Peyer's patch (tissue), 4 donors: Measurements from ENCODE around the gene BRPF1.

ENCODE experiments used
- POLR2A ChIP-seq, 2 donors: fragments of 450-650 bp; IDR thresholded peaks; one replicate each; pipeline ENCODE4 v1.5.1; 2017; ENCODE audit warnings: antibody characterized with exemption in 2 of 2, mild to moderate bottlenecking in 2 of 2, moderate library complexity in 2 of 2
- TF ChIP-seq, protein P1 (sequence below), 6 experiments: fragments of 450-650 bp in 4 of 6; fragments of 200-600 bp in 2 of 6; sonication (generic) in 1 of 6; IDR thresholded peaks; one replicate each; pipeline ENCODE4 v1.5.1; 2017 to 2019; ENCODE audit warnings: antibody characterized with exemption in 6 of 6, mild to moderate bottlenecking in 3 of 6, moderate library complexity in 1 of 6

DNA sequence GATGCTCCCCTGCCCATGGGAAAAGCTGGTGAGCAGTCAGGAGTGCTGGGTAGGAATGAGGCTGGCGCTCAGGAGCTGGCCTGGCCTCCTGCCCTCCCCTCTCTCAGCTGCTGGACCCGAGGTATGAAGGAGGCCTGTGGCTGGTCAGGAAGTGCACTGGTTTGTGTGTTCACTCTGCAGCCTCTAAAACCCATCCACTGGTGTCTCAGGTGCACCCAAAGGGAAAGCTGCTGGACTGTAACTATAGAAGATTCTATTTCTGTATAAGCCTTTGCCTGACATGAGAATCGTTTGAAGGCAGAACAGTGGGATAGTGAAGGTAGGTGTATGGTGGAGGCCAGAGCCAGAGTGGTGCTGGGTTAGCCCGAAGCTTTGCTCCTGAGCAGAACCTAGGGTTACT lies 33.6 kb upstream of the BRPF1 start:
- TF ChIP-seq, protein P1, sequence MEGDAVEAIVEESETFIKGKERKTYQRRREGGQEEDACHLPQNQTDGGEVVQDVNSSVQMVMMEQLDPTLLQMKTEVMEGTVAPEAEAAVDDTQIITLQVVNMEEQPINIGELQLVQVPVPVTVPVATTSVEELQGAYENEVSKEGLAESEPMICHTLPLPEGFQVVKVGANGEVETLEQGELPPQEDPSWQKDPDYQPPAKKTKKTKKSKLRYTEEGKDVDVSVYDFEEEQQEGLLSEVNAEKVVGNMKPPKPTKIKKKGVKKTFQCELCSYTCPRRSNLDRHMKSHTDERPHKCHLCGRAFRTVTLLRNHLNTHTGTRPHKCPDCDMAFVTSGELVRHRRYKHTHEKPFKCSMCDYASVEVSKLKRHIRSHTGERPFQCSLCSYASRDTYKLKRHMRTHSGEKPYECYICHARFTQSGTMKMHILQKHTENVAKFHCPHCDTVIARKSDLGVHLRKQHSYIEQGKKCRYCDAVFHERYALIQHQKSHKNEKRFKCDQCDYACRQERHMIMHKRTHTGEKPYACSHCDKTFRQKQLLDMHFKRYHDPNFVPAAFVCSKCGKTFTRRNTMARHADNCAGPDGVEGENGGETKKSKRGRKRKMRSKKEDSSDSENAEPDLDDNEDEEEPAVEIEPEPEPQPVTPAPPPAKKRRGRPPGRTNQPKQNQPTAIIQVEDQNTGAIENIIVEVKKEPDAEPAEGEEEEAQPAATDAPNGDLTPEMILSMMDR (IDR thresholded peaks at IDR 0.05) = no peak
- no peak for TF ChIP-seq POLR2A (IDR thresholded peaks at IDR 0.05)
